GM23338 (cell line): ENCODE results near the gene MESP2. TPM values are rescaled to one million over a fixed set of nuclear protein-coding genes. Genes with fewer than 3 reads are reported as not detected.

Source experiments
- ATAC-seq: fragments of 200-7000 bp; cut with Tn5 transposase; 3 replicates; pipeline ENCODE4 v1.9.1; 2020
- DNase-seq: peaks from one replicate; pipeline ENCODE4 v3.0.0-alpha.2; 2015; ENCODE audit warnings: low spot score
- H2AFZ ChIP-seq: fragments of 200-600 bp; sonication (generic); 2 replicates; pipeline ENCODE4 v1.8.0; 2016; ENCODE audit warnings: antibody characterized with exemption, mild to moderate bottlenecking, moderate library complexity
- H3F3A ChIP-seq: fragments of 200-600 bp; sonication (generic); replicated peaks from 2 replicates; pipeline ENCODE4 v1.8.0; 2017; ENCODE audit warnings: antibody characterized with exemption, mixed run types, low read depth
- H3K27ac ChIP-seq: fragments of 200-600 bp; sonication (generic); 2 replicates; pipeline ENCODE4 v1.6.1; 2016; ENCODE audit warnings: low read depth
- H3K27me3 ChIP-seq: fragments of 200-600 bp; sonication (generic); 2 replicates; pipeline ENCODE4 v1.8.0; 2016; ENCODE audit warnings: mild to moderate bottlenecking, mixed run types, moderate library complexity; ENCODE audit not compliant: insufficient read depth
- H3K36me3 ChIP-seq: fragments of 200-600 bp; sonication (generic); 2 replicates; pipeline ENCODE4 v1.8.0; 2016; ENCODE audit warnings: mild to moderate bottlenecking; ENCODE audit not compliant: insufficient read depth
- H3K4me1 ChIP-seq: fragments of 200-600 bp; sonication (generic); 2 replicates; pipeline ENCODE4 v1.8.0; 2016; ENCODE audit warnings: mild to moderate bottlenecking, moderate library complexity; ENCODE audit not compliant: insufficient read depth
- H3K4me2 ChIP-seq: fragments of 200-600 bp; sonication (generic); 2 replicates; pipeline ENCODE4 v1.7.1; 2017; ENCODE audit warnings: mixed run types
- H3K4me3 ChIP-seq: fragments of 200-600 bp; sonication (generic); 2 replicates; pipeline ENCODE4 v1.6.1; 2016; ENCODE audit warnings: mixed run types
- H3K79me2 ChIP-seq: fragments of 200-600 bp; sonication (generic); replicated peaks from 2 replicates; pipeline ENCODE4 v1.8.0; 2017; ENCODE audit warnings: mild to moderate bottlenecking; ENCODE audit not compliant: insufficient read depth
- H3K9me2 ChIP-seq: fragments of 200-600 bp; sonication (generic); 2 replicates; pipeline ENCODE4 v1.8.0; 2017; ENCODE audit not compliant: insufficient read depth
- H4K20me1 ChIP-seq: fragments of 200-600 bp; sonication (generic); replicated peaks from 2 replicates; pipeline ENCODE4 v1.8.0; 2017; ENCODE audit warnings: mild to moderate bottlenecking; ENCODE audit not compliant: insufficient read depth
- H3K27ac Mint-ChIP-seq: 2 replicates; pipeline ENCODE4 v1.8.0; 2020; ENCODE audit warnings: inconsistent platforms, mild to moderate bottlenecking, moderate library complexity, mixed read lengths
- H3K27me3 Mint-ChIP-seq: 3 replicates; pipeline ENCODE4 v1.8.0; 2022; ENCODE audit warnings: low read depth, mild to moderate bottlenecking, moderate library complexity, mixed read lengths, inconsistent platforms; ENCODE audit not compliant: insufficient read depth, poor library complexity
- H3K36me3 Mint-ChIP-seq: 3 replicates; pipeline ENCODE4 v1.8.0; 2021; ENCODE audit warnings: low read depth, mild to moderate bottlenecking, inconsistent platforms, moderate library complexity, mixed read lengths
- H3K4me1 Mint-ChIP-seq: 3 replicates; pipeline ENCODE4 v1.8.0; 2020; ENCODE audit warnings: mild to moderate bottlenecking, inconsistent platforms, mixed read lengths
- H3K4me3 Mint-ChIP-seq: 3 replicates; pipeline ENCODE4 v1.8.0; 2021; ENCODE audit warnings: moderate library complexity, mild to moderate bottlenecking, inconsistent platforms, mixed read lengths
- H3K9me3 Mint-ChIP-seq: 3 replicates; pipeline ENCODE4 v1.8.0; 2020; ENCODE audit warnings: moderate library complexity, mild to moderate bottlenecking, inconsistent platforms, mixed read lengths
- EZH2 ChIP-seq: fragments of 200-600 bp; sonication (generic); IDR thresholded peaks from one replicate; pipeline ENCODE4 v1.8.0; 2017; ENCODE audit warnings: antibody characterized with exemption, mild to moderate bottlenecking, low read depth; ENCODE audit not compliant: unreplicated experiment
- EZH2phosphoT487 ChIP-seq: fragments of 200-600 bp; sonication (generic); IDR thresholded peaks from one replicate; pipeline ENCODE4 v1.8.1; 2018; ENCODE audit warnings: antibody characterized with exemption; ENCODE audit not compliant: unreplicated experiment
- JUNB ChIP-seq: IDR thresholded peaks from one replicate; pipeline ENCODE4 v1.6.1; 2016; ENCODE audit warnings: antibody characterized with exemption; ENCODE audit not compliant: unreplicated experiment
- NANOG ChIP-seq: IDR thresholded peaks from 2 replicates; pipeline ENCODE4 v1.6.1; 2016; ENCODE audit warnings: antibody characterized with exemption, borderline replicate concordance
- POLR2AphosphoS5 ChIP-seq: IDR thresholded peaks from 2 replicates; pipeline ENCODE4 v1.6.1; 2016; ENCODE audit warnings: antibody characterized with exemption, low read depth
- STAT1 ChIP-seq: IDR thresholded peaks from one replicate; pipeline ENCODE4 v1.6.1; 2016; ENCODE audit warnings: antibody characterized with exemption; ENCODE audit not compliant: unreplicated experiment
- ZNF114 ChIP-seq: fragments of 250-450 bp; sonication (Bioruptor Pico); IDR thresholded peaks from 2 replicates; pipeline ENCODE4 v1.5.0; 2020; ENCODE audit warnings: mild to moderate bottlenecking, moderate library complexity
- ZNF331 ChIP-seq: fragments of 250-450 bp; sonication (Bioruptor Pico); IDR thresholded peaks from 2 replicates; pipeline ENCODE4 v1.5.0; 2020; ENCODE audit warnings: low read depth, mild to moderate bottlenecking, moderate library complexity
- polyA plus RNA-seq: library from polyadenylated mRNA; unstranded; fragments of >200 nt; fragmentation: Nextera tagmentation; extraction: Ambion mirVana; gene quantifications from 2 replicates; pipeline ENCODE4 v1.2.1, GENCODE V29; 2016
- total RNA-seq: library from RNA; depleted of rRNA; stranded (reverse); fragments of >200 nt; shearing (Covaris generic); gene quantifications from 2 replicates; pipeline ENCODE4 v1.2.3, GENCODE V29; 2014
- TF ChIP-seq, protein P1 (sequence below): IDR thresholded peaks from one replicate; pipeline ENCODE4 v1.6.1; 2018; ENCODE audit warnings: antibody characterized with exemption; ENCODE audit not compliant: unreplicated experiment
- TF ChIP-seq, protein P2 (sequence below), 2 experiments: fragments of 200-600 bp in 1 of 2; sonication (generic) in 1 of 2; conservative IDR thresholded peaks; 2 replicates each; pipeline versions ENCODE4 v1.5.1 to v1.6.1; 2016 to 2017; ENCODE audit warnings: antibody characterized with exemption in 2 of 2, low read depth in 2 of 2, mild to moderate bottlenecking in 2 of 2, moderate library complexity in 1 of 2

The MESP2 gene
- total and polyA plus RNA-seq, 2 experiments from 2014 or later, result 0.24 to 1.3 TPM

DNA sequence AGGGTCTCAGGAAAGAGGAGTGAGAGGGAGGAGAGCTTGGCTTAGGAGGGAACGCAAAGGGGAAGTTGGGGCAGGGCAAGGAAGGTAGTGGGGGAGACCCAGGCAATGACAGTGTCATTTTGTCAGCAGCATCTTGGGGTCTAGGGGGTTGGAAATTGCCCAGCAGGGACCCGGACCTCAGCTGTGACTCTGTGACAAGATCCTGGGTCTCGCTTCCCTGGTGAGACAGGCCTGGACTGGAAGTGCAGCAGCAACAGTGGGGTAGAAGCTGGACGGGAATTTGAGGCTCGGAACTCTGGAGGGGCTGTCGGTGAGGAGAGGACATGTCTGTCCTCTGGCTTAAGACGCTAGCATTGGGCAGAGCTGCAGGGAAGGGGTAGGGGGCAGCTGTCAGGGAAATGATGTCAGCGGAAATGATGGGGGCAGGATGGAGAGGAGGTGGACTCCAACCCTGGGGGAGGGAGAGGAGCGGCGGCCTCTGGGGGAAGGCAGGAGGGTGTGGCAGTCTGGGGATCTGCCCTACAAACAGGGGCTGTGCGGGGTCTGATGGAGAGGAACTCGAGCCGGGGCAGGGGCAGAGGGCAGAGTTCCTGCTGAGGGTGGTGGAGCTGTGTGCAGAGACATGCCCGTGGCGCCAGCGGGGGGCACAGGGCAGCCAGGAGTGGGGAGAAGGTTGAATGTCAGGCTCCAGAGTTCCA lies 26.2 kb downstream of the MESP2 start:
- no peak overlapping the region for H2AFZ ChIP-seq
- Mint-ChIP-seq H3K36me3 (no peaks in the 10 kb centered on the region; the same call in 2 of the 3 replicates), H3K4me3 (no peak overlapping the region), H3K9me3 (no peaks in the 10 kb centered on the region), H3K27me3 (peaks cover 21% of the 10 kb centered on the region), H3K27ac (no peak overlapping the region), H3K4me1 (peaks cover 18% of the 10 kb centered on the region)
- no peak for DNase-seq
- H3K4me2 ChIP-seq, result no peak overlapping the region
- no peaks in the 10 kb centered on the region for H4K20me1 ChIP-seq
- H3K4me1 ChIP-seq, result no peaks in the 10 kb centered on the region; the same call in 1 of the 2 replicates
- no peak for TF ChIP-seq JUNB
- TF ChIP-seq STAT1, result no peak
- TF ChIP-seq ZNF114, result no peak
- no peak for TF ChIP-seq POLR2AphosphoS5
- TF ChIP-seq ZNF331, result no peak
- no peak for TF ChIP-seq NANOG
- TF ChIP-seq, protein P1, sequence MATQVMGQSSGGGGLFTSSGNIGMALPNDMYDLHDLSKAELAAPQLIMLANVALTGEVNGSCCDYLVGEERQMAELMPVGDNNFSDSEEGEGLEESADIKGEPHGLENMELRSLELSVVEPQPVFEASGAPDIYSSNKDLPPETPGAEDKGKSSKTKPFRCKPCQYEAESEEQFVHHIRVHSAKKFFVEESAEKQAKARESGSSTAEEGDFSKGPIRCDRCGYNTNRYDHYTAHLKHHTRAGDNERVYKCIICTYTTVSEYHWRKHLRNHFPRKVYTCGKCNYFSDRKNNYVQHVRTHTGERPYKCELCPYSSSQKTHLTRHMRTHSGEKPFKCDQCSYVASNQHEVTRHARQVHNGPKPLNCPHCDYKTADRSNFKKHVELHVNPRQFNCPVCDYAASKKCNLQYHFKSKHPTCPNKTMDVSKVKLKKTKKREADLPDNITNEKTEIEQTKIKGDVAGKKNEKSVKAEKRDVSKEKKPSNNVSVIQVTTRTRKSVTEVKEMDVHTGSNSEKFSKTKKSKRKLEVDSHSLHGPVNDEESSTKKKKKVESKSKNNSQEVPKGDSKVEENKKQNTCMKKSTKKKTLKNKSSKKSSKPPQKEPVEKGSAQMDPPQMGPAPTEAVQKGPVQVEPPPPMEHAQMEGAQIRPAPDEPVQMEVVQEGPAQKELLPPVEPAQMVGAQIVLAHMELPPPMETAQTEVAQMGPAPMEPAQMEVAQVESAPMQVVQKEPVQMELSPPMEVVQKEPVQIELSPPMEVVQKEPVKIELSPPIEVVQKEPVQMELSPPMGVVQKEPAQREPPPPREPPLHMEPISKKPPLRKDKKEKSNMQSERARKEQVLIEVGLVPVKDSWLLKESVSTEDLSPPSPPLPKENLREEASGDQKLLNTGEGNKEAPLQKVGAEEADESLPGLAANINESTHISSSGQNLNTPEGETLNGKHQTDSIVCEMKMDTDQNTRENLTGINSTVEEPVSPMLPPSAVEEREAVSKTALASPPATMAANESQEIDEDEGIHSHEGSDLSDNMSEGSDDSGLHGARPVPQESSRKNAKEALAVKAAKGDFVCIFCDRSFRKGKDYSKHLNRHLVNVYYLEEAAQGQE, result no peak
- TF ChIP-seq EZH2phosphoT487, result no peak
- H3K27me3 ChIP-seq, result no peaks in the 10 kb centered on the region
- no peaks in the 10 kb centered on the region for H3K36me3 ChIP-seq
- no peaks in the 10 kb centered on the region for H3K9me2 ChIP-seq
- H3F3A ChIP-seq, result no peaks in the 10 kb centered on the region
- H3K4me3 ChIP-seq, result no peak overlapping the region
- ATAC-seq, result no peak
- H3K79me2 ChIP-seq, result no peaks in the 10 kb centered on the region
- no peak overlapping the region for H3K27ac ChIP-seq

DNA sequence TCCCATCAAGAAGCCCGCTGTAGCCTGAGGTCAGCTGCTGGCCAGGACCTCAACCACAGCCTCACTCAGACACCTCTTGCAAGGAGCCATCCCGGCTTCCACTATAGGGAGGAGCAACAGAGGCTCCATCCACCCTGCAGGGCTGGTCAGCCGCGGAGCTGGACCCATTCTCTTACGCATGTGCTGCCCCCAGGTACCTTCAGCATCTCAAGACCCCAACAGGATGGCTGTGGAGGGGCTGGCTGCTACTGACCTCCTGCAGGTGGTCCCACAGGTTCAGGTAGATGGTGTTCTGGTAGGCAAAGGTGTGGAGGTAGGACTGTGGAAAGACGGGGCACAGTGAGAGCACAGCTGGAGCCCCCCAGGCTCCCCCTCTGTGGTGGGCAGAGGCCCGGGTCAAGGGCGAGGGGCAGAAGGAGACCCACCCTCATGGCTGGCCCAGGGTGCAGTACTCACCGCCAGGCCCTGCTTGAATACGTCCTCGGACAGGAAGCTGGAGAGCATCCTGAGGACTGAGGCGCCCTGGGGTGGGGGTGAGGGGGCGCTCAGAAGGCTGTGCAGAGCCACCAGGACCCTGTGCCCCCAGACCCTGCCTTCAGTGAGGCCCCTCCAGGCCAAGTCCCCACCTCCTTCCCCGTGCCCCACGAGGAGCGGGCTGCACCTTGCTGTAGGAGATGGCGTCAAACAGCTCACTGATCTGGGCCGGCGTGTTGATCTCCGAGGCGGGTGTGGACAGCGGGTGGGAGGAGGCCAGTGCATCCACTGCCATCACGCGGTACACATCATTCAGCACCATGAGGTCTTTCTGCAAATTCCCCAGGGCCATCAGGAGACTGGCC lies 27.1 kb downstream of the MESP2 start:
- ATAC-seq, result no peak
- H3K27ac ChIP-seq, result no peak overlapping the region
- DNase-seq, result no peak

More for the DNA sequence above, 27.1 kb downstream of the MESP2 start:
- no peak overlapping the region for H3K4me2 ChIP-seq
- no peaks in the 10 kb centered on the region for H3K27me3 ChIP-seq
- Mint-ChIP-seq H3K36me3 (no peaks in the 10 kb centered on the region; the same call in 2 of the 3 replicates), H3K4me3 (no peak overlapping the region), H3K27me3 (peaks cover 21% of the 10 kb centered on the region), H3K9me3 (no peaks in the 10 kb centered on the region), H3K4me1 (peaks cover 18% of the 10 kb centered on the region), H3K27ac (no peak overlapping the region)
- H3K4me3 ChIP-seq, result no peak overlapping the region
- H3K36me3 ChIP-seq, result no peaks in the 10 kb centered on the region
- no peaks in the 10 kb centered on the region for H3K79me2 ChIP-seq
- H3K4me1 ChIP-seq, result no peaks in the 10 kb centered on the region; the same call in 1 of the 2 replicates
- no peak overlapping the region for H2AFZ ChIP-seq
- H3K9me2 ChIP-seq, result no peaks in the 10 kb centered on the region
- TF ChIP-seq POLR2AphosphoS5 (no peak), STAT1 (no peak), ZNF331 (no peak), EZH2 (no peak)
- TF ChIP-seq, protein P2, sequence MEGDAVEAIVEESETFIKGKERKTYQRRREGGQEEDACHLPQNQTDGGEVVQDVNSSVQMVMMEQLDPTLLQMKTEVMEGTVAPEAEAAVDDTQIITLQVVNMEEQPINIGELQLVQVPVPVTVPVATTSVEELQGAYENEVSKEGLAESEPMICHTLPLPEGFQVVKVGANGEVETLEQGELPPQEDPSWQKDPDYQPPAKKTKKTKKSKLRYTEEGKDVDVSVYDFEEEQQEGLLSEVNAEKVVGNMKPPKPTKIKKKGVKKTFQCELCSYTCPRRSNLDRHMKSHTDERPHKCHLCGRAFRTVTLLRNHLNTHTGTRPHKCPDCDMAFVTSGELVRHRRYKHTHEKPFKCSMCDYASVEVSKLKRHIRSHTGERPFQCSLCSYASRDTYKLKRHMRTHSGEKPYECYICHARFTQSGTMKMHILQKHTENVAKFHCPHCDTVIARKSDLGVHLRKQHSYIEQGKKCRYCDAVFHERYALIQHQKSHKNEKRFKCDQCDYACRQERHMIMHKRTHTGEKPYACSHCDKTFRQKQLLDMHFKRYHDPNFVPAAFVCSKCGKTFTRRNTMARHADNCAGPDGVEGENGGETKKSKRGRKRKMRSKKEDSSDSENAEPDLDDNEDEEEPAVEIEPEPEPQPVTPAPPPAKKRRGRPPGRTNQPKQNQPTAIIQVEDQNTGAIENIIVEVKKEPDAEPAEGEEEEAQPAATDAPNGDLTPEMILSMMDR (conservative IDR thresholded peaks at IDR 0.05; ENCODE audit: low read depth in 2 of 2), result no peak
- no peaks in the 10 kb centered on the region for H4K20me1 ChIP-seq
- H3F3A ChIP-seq, result no peaks in the 10 kb centered on the region
